Prostate gland (tissue), 2 donors: Measurements from ENCODE around the gene CYBA.

ENCODE experiments used
- CTCF ChIP-seq, 4 experiments: fragments of 200-600 bp in 2 of 4; fragments of 450-650 bp in 2 of 4; sonication (generic) in 2 of 4; IDR thresholded peaks; 1 replicate in 3 of 4; 2 replicates in 1 of 4; pipeline ENCODE4 v1.5.1; 2016 to 2019; ENCODE audit warnings: antibody characterized with exemption in 4 of 4, mild to moderate bottlenecking in 2 of 4, moderate library complexity in 2 of 4
- POLR2A ChIP-seq: fragments of 450-650 bp; IDR thresholded peaks from one replicate; pipeline ENCODE4 v1.6.1; 2016; ENCODE audit warnings: antibody characterized with exemption, mild to moderate bottlenecking
- POLR2AphosphoS5 ChIP-seq: sonication (generic); formaldehyde crosslinking; IDR thresholded peaks from one replicate; pipeline ENCODE4 v1.6.1; 2017; ENCODE audit warnings: antibody characterized with exemption

GRCh38 chr16:88633684-88634140 lies 17.1 kb downstream of the CYBA start:
- TF ChIP-seq CTCF (IDR thresholded peaks at IDR 0.05) (no peak), POLR2A (no peak), POLR2AphosphoS5 (no peak)
